Measurements from ENCODE around the gene TOM1. TPM values are rescaled to one million over a fixed set of nuclear protein-coding genes. Genes with fewer than 3 reads are reported as not detected.
A peak's percentile ranks its signal among the peaks of the same experiment; 100 is the strongest.

Gene TOM1
- total RNA-seq, 1 donor from 2014 or later: 120 TPM

- no peak for DNase-seq (ENCODE audit: extremely low spot score in 2 of 2)
- peaks cover 37% of the 10 kb centered on the region for H3K4me1 ChIP-seq
- H3K27me3 ChIP-seq: no peaks in the 10 kb centered on the region
- no peak overlapping the region for H3K27ac ChIP-seq
- peaks cover 0 to 37% of the 10 kb centered on the region in 2 donors for H3K36me3 ChIP-seq
- no peak overlapping the region for H3K4me3 ChIP-seq
- TF ChIP-seq POLR2A (IDR thresholded peaks at IDR 0.05): no peak
- TF ChIP-seq POLR2AphosphoS5 (IDR thresholded peaks at IDR 0.05; ENCODE audit: insufficient read depth in 1 of 2, low read depth in 1 of 2): no peak
- no peak for TF ChIP-seq CTCF (IDR thresholded peaks at IDR 0.05)
- no peaks in the 10 kb centered on the region for H3K9me3 ChIP-seq
- intact Hi-C loops (cut with DNase I): loop anchor here (1.0 kb wide), 1 partner anchor 23 kb away; no protein-coding TSS in a partner anchor
Measured at GRCh38 chr22:35348703-35349102, 49.0 kb downstream of the TOM1 start.

- H3K9me3 ChIP-seq: no peaks in the 10 kb centered on the region
- no peaks in the 10 kb centered on the region for H3K27me3 ChIP-seq
- DNase-seq (ENCODE audit: extremely low spot score in 2 of 2): no peak
- peak overlapping the region; percentile 86 for H3K27ac ChIP-seq
- H3K4me1 ChIP-seq: peaks cover 37% of the 10 kb centered on the region
- H3K4me3 ChIP-seq: no peak overlapping the region
- H3K36me3 ChIP-seq: peaks cover 0 to 33% of the 10 kb centered on the region in 2 donors
- intact Hi-C loops (cut with DNase I): loop anchor here (1.0 kb wide), 1 partner anchor 24 kb away; no protein-coding TSS in a partner anchor
- no peak for TF ChIP-seq POLR2A (IDR thresholded peaks at IDR 0.05)
- TF ChIP-seq POLR2AphosphoS5 (IDR thresholded peaks at IDR 0.05; ENCODE audit: insufficient read depth in 1 of 2, low read depth in 1 of 2): no peak
- TF ChIP-seq CTCF (IDR thresholded peaks at IDR 0.05): no peak
Measured at GRCh38 chr22:35349368-35349703, 49.6 kb downstream of the TOM1 start.

- no peak overlapping the region for H3K4me3 ChIP-seq
- TF ChIP-seq POLR2A (IDR thresholded peaks at IDR 0.05): no peak
- TF ChIP-seq CTCF (IDR thresholded peaks at IDR 0.05): no peak
- TF ChIP-seq POLR2AphosphoS5 (IDR thresholded peaks at IDR 0.05; ENCODE audit: insufficient read depth in 1 of 2, low read depth in 1 of 2): no peak
- peaks cover 0 to 30% of the 10 kb centered on the region in 2 donors for H3K36me3 ChIP-seq
- peak overlapping the region; percentile 86 for H3K27ac ChIP-seq
- intact Hi-C loops (cut with DNase I): loop anchor here (1.0 to 5.0 kb wide), 2 partner anchors 25 to 237 kb away; no protein-coding TSS in a partner anchor
- H3K9me3 ChIP-seq: no peaks in the 10 kb centered on the region
- peaks cover 37% of the 10 kb centered on the region for H3K4me1 ChIP-seq
- H3K27me3 ChIP-seq: no peaks in the 10 kb centered on the region
- DNase-seq (ENCODE audit: extremely low spot score in 2 of 2): no peak
Measured at GRCh38 chr22:35349704-35350538, 50.2 kb downstream of the TOM1 start.

DNA sequence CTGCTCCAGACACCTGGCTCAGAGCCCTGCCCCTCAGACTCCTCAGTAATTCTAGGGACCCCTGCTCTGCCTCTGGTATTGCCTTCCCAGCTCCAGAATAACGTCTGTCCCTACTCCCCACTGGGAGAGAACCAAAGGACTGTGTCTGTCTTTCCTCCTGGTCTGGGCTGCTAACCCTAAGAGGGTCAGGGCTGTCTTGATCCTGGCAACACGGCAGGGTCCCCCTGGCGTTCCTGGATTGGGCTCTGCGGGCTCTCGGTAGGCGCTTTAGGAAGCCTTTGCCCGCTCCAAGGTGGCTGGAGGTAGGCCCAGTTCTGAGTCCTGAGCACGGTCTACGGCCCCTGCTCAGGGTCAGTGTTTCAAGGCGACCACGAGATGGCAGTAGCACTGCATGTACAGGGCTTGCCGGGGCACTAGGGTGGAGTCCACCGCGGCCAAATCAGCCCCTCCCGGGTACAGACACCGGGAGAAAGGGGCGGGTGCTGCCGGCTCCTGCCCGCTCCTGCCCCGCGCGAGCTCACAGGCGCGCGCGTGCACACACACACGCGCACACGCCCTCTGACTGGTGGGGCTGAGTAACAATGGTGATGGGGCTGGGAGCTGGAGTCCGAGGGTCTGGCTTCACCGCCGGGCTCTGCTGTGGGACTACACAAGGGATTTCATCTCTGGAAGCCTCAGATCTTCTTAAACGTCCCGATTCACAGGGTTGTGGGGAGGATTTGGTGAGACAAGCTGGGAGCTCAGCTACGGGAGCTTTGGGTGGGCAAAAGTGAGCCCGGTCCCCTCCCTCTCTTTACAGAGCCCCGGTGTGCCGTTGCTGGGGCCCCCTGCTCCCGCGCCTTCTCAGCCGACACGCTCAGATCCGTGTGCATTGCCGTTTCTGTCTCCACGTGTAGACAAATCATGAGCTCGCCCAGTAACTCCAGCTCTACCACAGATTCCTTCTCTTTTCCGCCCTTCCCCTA, 51.1 kb downstream of the TOM1 start:
- TF ChIP-seq CTCF (IDR thresholded peaks at IDR 0.05) (peak; percentile 84 to 94 (median 85)), POLR2A (IDR thresholded peaks at IDR 0.05) (peak in 1 of 2 donors; percentile 34), POLR2AphosphoS5 (IDR thresholded peaks at IDR 0.05; ENCODE audit: insufficient read depth in 1 of 2, low read depth in 1 of 2) (peak; percentile 82 to 88)
- Histone ChIP-seq H3K27ac (peak overlapping the region; percentile 86), H3K4me1 (peaks cover 37% of the 10 kb centered on the region), H3K27me3 (no peaks in the 10 kb centered on the region), H3K9me3 (no peaks in the 10 kb centered on the region), H3K4me3 (peak overlapping the region; percentile 48 to 57), H3K36me3 (peaks cover 0 to 21% of the 10 kb centered on the region in 2 donors)
- peak in 1 of 2 donors; percentile 97 for DNase-seq (ENCODE audit: extremely low spot score in 2 of 2)
- intact Hi-C loops (cut with DNase I): loop anchor here (5.0 kb wide), 1 partner anchor 236 kb away; no protein-coding TSS in a partner anchor
